HepG2 (cell line): ENCODE measurements around the gene KRTAP19-7.

Experiments used
- ARNT ChIP-seq: fragments of 450-650 bp; IDR thresholded peaks from 2 replicates; pipeline ENCODE4 v1.6.1; 2017
- EZH2 ChIP-seq: conservative IDR thresholded peaks from 2 replicates; pipeline ENCODE4 v1.6.1; 2012; ENCODE audit warnings: mild to moderate bottlenecking, low read depth, low read length, moderate library complexity
- RAD21 ChIP-seq: fragments of 450-650 bp; formaldehyde crosslinking; IDR thresholded peaks from 2 replicates; pipeline ENCODE4 v1.5.0; 2020; ENCODE audit warnings: mild to moderate bottlenecking
- REPIN1 ChIP-seq: sonication (generic); formaldehyde crosslinking; IDR thresholded peaks from 2 replicates; pipeline ENCODE4 v1.8.0; 2022; ENCODE audit warnings: missing genetic modification reagents, low read depth, mild to moderate bottlenecking, borderline replicate concordance
- ZNF282 ChIP-seq: fragments of 450-650 bp; IDR thresholded peaks from 2 replicates; pipeline ENCODE4 v1.6.1; 2018; ENCODE audit not compliant: partially characterized antibody
- ZNF792 ChIP-seq: IDR thresholded peaks from 2 replicates; pipeline ENCODE4 v1.6.1; 2016

DNA sequence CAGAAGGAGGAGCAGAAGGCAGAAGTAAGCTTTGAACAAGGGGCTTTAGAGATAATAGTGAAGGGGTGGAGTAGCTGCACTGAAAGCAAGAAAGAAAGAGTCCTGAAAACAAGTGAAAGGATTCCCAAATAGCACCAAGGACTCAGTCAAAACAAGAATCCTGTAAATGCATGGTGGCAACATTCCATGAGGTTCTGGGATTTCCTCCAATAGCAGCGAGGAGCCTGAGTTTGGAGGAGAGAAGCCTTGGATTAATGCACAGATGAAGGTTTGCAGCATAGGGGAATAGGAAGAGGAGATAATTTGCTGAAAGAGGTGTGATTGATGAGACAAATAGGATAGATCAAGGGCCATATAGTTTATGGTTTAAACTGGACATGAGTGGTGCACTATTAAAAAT lies 18.2 kb upstream of the KRTAP19-7 start:
- TF ChIP-seq EZH2 (no peak), REPIN1 (CRISPR knock-in tag) (no peak), ARNT (no peak), RAD21 (CRISPR knock-in tag) (no peak), ZNF792 (CRISPR knock-in tag) (no peak), ZNF282 (no peak)
